DMS53 (cell line): ENCODE measurements around the gene PTPRN2.

Experiments used
- DNase-seq: peaks from one replicate; lab custom pipeline; 2025; lab: John Stamatoyannopoulos, UW

PTPRN2 gene

GRCh38 chr7:157529768-157530560, 1057.7 kb downstream of the PTPRN2 start:
- DNase-seq: no peak

GRCh38 chr7:157528785-157529341, 1058.8 kb downstream of the PTPRN2 start:
- no peak for DNase-seq

- no peak for DNase-seq
These were observed 1059.9 kb downstream of the PTPRN2 start for GRCh38 chr7:157527686-157528085.

GRCh38 chr7:157526913-157527634, 1060.5 kb downstream of the PTPRN2 start:
- no peak for DNase-seq

- DNase-seq: peak; percentile 78
These were observed 1061.4 kb downstream of the PTPRN2 start for GRCh38 chr7:157526005-157526912.

- DNase-seq: peak; percentile 52
These were observed 1062.1 kb downstream of the PTPRN2 start for GRCh38 chr7:157525491-157525915.

GRCh38 chr7:157524731-157525130, 1062.9 kb downstream of the PTPRN2 start:
- no peak for DNase-seq

- DNase-seq: no peak
These were observed 1063.7 kb downstream of the PTPRN2 start for GRCh38 chr7:157523766-157524421.

GRCh38 chr7:157523371-157523765, 1064.3 kb downstream of the PTPRN2 start:
- DNase-seq: no peak

GRCh38 chr7:157522954-157523353, 1064.7 kb downstream of the PTPRN2 start:
- no peak for DNase-seq

GRCh38 chr7:157522189-157522588, 1065.4 kb downstream of the PTPRN2 start:
- no peak for DNase-seq

- DNase-seq: no peak
These were observed 1065.9 kb downstream of the PTPRN2 start for GRCh38 chr7:157521752-157522151.

- no peak for DNase-seq
These were observed 1066.4 kb downstream of the PTPRN2 start for GRCh38 chr7:157521061-157521731.

GRCh38 chr7:157520249-157520648, 1067.4 kb downstream of the PTPRN2 start:
- no peak for DNase-seq

- no peak for DNase-seq
These were observed 1067.8 kb downstream of the PTPRN2 start for GRCh38 chr7:157519798-157520244.

GRCh38 chr7:157519246-157519645, 1068.4 kb downstream of the PTPRN2 start:
- DNase-seq: no peak

GRCh38 chr7:157518514-157519175, 1069.0 kb downstream of the PTPRN2 start:
- no peak for DNase-seq

GRCh38 chr7:157517782-157518513, 1069.7 kb downstream of the PTPRN2 start:
- no peak for DNase-seq
